CD4-positive, alpha-beta T cell treated with Interleukin-4 for 4 hours (primary cell): ENCODE results near the gene SLC25A43.
"Not testable (repeated sequence)": the region's sequence is repeated elsewhere in the genome, so short reads cannot be mapped to it uniquely, and the experiment has no call there.

Experiments
- DNase-seq: peaks from one replicate; pipeline ENCODE4 v3.0.0-alpha.2; 2020

Gene SLC25A43

DNA sequence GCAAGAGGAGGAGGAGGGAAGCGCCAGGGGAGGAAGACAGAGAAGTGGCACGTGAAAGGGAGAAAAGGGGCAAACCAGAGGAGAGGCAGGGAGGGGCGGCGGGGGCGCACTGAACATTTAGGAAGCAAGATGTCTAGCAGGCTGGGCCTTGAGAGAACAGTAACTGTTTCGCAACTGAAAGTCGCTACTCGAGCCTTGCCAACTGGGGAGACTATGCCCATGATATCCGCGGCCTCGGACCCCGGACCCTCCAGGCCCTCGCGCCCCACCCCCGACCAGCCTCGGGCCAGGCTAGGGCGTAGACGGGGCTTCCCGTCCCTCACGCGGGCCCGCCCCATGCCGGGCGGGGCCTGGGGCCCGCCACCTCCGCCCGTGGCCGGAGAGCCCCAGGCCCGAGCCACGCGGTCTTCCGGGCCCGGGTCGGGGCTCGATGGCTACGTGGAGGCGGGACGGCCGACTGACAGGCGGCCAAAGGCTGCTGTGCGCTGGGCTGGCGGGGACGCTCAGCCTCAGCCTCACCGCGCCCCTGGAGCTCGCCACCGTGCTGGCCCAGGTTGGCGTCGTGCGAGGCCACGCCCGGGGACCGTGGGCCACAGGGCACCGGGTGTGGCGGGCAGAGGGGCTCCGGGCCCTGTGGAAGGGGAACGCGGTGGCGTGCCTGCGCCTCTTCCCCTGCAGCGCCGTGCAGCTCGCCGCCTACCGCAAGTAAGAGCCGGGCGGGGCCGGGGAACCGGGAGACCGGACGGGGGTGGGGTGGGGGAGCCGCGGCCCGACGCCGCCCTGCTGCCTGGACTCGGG, at the start of gene SLC25A43:
TSS of gene SLC25A43 (plus strand) at position 363 of the 798 bp plus-strand sequence. CDS start at position 431, 68 bp downstream.
- peak; percentile 5 for DNase-seq

DNA sequence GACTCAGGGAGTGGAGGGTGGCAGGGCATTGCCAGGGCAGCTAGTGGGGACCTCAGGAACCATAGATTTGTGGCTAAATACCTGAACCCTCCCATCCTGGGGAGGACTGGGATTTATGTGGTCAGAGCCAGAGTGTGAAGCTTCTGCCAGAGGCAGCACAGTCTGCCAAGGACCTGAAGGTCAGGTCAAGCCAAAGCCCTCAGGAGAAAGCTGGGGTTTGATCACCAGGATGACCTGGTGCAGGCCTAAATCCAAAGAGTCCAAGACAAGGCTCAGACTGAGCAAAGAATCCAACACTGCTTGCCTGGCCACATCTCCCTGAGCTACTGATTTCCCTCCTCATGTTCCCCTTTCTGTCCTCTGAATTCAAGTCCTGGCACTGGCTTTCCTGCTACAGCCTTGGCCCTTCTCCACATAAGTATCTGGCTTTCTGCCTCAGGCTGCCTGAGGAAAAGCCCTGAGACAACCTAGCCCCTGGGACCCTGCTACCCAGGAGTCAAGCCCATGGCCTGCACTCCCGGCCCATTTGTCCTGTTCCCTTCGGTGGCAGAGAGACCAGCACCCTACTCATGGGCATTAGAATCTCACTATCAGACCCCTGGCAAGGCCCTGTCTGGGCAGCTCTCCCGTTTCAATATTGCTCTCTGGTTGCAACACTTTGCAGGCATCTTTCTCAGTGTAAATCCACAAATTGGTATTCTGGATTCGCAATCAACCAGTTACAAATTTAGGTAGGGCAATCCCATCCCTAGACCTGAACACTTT, 39.3 kb upstream of the SLC25A43 start:
- no peak for DNase-seq

DNA sequence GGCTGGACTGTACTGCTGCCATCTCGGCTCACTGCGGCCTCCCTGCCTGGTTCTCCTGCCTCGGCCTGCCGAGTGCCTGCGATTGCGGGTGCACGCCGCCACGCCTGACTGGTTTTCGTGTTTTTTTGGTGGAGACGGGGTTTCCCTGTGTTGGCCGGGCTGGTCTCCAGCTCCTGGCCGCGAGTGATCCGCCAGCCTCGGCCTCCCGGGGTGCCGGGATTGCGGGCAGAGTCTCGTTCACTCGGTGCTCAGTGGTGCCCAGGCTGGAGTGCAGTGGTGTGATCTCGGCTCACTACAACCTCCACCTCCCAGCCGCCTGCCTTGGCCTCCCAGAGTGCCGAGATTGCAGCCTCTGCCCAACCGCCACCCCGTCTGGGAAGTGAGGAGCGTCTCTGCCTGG, 37.7 kb upstream of the SLC25A43 start:
- DNase-seq, result not testable (repeated sequence)

DNA sequence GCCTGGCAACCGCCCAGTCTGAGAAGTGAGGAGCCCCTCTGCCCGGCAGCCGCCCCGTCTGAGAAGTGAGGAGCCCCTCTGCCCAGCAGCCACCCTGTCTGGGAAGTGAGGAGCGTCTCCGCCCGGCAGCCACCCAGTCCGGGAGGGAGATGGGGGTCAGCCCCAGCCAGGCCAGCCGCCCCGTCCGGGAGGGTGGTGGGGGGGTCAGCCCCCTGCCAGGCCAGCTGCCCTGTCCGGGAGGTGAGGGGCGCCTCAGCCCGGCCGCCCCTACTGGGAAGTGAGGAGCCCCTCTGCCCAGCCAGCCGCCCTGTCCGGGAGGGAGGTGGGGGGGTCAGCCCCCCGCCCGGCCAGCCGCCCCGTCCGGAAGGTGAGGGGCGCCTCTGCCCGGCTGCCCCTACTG, 37.1 kb upstream of the SLC25A43 start:
- DNase-seq, result not testable (repeated sequence)

- DNase-seq, result no peak
Measured at GRCh38 chrX:119363391-119363790, 35.7 kb upstream of the SLC25A43 start.

DNA sequence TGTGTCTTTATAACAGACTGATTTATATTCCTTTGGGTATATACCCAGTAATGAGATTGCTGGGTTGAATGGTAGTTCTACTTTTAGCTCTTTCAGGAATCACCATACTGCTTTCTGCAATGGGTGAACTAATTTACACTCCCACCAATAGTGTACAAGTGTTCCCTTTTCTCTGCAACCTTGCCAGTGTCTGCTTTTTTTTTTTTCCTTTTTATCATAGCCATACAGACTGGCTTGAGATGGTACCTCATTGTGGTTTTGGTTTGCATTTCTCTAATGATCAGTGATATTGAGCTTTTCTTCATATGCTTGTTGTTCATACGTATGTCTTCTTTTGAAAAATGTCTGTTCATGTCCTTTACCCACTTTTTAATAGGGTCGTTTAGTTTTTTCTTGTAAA, 27.3 kb upstream of the SLC25A43 start:
- DNase-seq, result not testable (repeated sequence)

DNA sequence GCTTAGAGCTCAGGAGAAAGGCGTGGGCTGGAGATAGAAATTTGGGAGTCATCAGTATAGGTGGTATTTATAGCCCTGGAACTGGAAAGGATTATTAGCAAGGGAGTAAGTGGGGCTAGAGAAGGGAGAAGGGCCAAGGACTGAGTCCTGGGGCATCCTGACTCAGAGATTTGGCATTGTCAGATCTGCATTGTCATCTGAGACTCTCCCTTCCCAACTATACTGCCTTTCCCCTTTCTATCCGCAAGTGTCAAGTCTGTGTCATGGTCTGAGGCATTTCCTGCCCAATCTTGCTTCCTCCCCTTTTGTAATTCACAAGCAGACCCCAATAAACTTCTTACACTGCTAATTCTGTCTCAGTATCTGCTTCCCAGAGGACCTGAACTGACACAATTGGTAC, 24.4 kb upstream of the SLC25A43 start:
- DNase-seq, result no peak

DNA sequence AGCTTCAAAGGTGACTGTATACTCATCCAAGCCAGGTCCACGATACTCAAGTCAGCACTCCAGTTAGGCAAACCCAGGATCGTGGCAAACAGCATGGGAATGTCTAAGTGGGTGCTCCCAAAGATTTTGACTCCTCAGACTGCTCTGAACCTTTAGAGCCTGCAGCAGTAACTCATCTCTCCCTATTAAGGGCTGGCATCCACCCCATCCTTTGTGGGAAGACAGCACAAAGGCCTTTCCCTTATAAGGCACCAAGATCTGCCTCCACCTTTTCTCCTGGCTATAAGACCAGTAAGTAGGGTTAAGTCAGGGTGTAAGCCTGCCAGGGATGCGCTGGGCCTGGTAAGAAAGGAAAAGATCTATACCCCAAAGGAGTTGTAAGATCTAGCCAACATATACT, 23.6 kb upstream of the SLC25A43 start:
- no peak for DNase-seq

DNA sequence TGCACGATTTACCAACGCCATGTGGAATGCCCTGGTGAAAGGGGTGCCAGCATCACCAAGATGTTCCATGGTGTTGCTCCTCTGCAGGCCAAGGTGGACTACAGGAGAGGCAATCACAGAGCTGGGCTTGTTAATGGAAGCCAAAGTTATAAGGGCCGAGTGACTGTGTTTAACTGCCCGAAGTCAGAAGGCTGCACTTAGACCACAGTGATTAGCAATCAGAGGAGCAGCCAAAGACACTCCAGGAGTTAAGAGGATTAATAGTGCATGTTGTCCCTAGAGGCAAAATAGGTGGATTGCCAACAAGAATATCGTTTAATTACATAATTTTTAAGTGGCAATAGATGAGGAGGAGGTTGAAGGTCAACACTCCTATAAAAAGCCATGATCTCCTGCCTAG, 22.8 kb upstream of the SLC25A43 start:
- no peak for DNase-seq

GRCh38 chrX:119381349-119381944, 17.7 kb upstream of the SLC25A43 start:
- no peak for DNase-seq

DNA sequence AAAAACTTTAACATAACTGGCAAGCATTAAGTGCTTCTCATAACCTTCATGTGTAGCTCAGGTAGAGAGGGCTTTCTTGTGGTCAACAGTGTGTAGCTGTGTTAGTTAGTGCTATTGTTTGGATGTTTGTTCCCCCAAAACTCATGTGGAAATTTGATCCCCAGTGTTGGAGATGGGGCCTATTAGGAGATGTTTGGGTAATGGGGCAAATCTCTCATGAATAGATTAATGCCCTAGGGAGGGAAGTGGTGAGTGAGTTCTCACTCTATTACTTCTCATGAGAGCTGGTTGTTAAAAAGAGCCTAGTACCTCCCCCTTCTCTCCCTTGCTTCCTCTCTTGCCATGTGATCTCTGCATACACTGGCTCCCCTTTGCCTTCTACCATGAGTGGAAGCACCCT, 16.5 kb upstream of the SLC25A43 start:
- no peak for DNase-seq

DNA sequence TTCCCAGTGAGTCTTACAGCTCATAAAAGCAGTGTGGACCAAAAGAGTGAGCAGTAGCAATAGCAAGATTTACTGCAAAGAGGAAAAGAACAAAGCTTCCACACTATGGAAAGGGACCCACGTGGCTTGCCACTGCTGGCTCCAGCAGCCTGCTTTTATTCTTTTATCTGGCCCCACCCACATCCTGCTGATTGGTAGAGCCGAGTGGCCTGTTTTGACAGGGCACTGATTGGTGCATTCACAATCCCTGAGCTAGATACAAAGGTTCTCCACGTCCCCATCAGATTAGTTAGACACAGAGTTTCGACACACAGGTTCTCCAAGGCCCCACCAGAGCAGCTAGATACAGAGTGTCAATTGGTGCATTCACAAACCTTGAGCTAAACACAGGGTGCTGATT, 12.5 kb upstream of the SLC25A43 start:
- DNase-seq, result not testable (repeated sequence)

DNA sequence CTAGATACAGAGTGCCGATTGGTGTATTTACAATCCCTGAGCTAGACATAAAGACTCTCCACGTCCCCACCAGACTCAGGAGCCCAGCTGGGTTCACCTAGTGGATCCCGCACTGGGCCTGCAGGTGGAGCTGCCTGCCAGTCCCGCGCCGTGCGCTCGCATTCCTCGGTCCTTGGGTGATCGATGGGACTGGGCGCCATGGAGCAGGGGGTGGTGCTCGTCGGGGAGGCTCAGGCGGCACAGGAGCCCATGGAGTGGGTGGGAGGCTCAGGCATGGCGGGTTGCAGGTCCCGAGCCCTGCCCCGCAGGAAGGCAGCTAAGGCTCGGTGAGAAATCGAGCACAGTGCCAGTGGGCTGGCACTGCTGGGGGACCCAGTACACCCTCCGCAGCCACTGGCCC, 11.7 kb upstream of the SLC25A43 start:
- DNase-seq, result not testable (repeated sequence)

DNA sequence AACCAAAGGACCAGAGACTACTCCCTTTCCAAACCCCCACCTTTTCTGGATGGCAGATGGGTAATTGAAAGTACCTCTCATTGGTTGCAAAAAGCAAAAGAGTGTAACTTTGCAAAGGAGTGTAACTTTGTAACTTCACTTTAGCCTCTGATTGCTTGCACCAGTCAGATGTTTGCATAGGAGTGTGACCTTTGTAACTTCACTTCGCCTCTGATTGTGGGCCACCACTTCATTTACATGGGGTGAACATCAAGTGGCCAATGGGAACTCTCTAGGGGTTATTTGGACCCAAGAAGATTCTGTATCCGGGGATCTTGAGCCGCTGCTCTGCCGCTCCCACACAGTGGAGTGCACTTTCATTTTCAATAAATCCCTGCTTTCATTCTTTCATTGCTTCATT, 9.9 kb upstream of the SLC25A43 start:
- DNase-seq, result no peak

- DNase-seq, result no peak
Measured at GRCh38 chrX:119389871-119390501, 9.2 kb upstream of the SLC25A43 start.

DNA sequence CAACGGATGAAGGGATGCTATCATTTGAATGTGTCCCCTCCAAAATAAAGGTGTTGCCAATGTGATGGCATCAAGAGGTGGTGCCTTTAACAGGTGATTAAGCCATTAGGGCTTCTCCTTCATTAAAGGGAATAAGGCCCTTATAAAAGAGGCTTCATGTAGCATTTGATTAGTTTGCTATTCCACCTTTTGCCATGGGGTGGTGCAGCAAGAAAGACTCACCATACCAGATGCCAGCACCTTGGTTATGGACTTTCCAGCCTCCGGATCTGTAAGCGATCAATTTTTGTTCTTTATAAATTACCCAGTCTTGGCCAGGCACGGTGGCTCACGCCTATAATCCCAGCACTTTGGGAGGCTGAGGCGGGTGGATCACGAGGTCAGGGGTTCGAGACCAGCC, 7.9 kb upstream of the SLC25A43 start:
- DNase-seq, result no peak

DNA sequence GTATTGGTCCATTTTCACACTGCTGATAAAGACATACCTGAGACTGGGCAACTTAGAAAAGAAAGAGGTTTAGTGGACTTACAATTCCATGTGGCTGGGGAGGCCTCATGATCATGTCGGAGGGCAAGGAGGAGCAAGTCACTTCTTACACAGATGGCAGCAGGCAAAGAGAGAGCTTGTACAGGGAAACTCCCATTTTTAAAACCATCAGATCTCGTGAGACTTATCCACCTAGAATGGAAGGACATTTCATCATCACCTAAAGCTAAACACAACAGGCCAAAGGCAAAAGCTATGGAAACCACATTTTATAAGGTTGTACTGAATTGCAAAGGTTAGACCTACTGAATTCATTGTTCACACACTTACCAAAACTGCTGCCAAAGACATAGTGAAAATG, 6.0 kb upstream of the SLC25A43 start:
- DNase-seq, result no peak

- no peak for DNase-seq
Measured at GRCh38 chrX:119398587-119398973, 556 bp upstream of the SLC25A43 start.

DNA sequence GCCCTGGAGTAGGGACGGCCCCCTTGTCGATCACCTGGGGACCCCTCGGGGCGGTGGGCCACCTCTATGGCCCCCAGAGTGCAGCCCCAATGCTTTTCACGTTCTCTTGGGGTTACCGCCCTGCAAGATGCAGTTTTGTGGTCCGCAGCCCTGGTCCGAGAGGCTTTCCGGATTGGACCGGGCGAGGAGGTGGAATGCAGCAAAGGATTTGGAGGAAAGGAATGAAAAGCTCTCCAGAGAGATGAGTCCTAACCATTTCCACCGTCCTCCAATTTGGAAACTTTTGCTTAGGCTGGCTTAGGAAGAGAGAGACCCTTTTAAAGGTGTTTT, 601 bp downstream of the SLC25A43 start:
- DNase-seq, result no peak

GRCh38 chrX:119401569-119401968, 2.4 kb downstream of the SLC25A43 start:
- DNase-seq, result no peak

GRCh38 chrX:119402588-119402987, 3.5 kb downstream of the SLC25A43 start:
- no peak for DNase-seq

- no peak for DNase-seq
Measured at GRCh38 chrX:119406776-119407175, 7.6 kb downstream of the SLC25A43 start.

DNA sequence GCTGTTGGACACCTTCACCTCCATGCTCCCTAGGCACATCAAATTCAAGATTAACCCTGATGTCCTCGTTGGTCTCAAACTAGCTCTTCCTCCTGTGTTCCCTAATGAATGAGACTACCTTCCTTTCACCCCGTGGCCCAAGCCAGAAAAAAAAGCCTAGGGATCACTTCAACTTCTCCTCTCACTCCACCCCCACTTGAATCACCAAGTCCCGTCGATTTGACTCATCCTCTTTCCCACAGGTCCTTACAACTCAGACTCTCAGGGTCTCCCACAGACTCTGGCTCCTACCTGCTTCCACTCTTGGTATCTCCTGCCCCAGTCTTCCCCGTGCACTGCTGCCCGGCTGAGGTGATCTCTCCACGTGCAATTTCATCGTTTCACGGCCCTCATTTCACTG, 8.5 kb downstream of the SLC25A43 start:
- no peak for DNase-seq
